GM19452 (cell line): ENCODE data around the gene WBP1L.
"Not testable (repeated sequence)": the region's sequence is repeated elsewhere in the genome, so short reads cannot be mapped to it uniquely, and the experiment has no call there.

Source experiments
- ATAC-seq: cut with Tn5 transposase; IDR thresholded peaks from one replicate; pipeline ENCODE4 v1.9.1; 2021; ENCODE audit not compliant: unreplicated experiment

The WBP1L gene

GRCh38 chr10:102758240-102758932, 14.6 kb downstream of the WBP1L start:
- no peak for ATAC-seq

DNA sequence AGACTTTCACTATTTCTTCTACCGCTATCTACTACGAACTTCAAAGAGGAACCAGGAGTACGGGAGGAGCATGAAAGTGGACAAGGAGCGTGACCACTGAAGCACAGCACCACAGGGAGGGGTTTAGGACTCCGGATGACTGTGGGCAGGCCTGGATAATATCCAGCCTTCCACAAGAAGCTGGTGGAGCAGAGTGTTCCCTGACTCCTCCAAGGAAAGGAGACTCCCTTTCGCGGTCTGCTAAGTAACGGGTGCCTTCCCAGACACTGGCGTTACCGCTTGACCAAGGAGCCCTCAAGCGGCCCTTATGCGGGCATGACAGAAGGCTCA, 15.2 kb downstream of the WBP1L start:
- not testable (repeated sequence) for ATAC-seq

DNA sequence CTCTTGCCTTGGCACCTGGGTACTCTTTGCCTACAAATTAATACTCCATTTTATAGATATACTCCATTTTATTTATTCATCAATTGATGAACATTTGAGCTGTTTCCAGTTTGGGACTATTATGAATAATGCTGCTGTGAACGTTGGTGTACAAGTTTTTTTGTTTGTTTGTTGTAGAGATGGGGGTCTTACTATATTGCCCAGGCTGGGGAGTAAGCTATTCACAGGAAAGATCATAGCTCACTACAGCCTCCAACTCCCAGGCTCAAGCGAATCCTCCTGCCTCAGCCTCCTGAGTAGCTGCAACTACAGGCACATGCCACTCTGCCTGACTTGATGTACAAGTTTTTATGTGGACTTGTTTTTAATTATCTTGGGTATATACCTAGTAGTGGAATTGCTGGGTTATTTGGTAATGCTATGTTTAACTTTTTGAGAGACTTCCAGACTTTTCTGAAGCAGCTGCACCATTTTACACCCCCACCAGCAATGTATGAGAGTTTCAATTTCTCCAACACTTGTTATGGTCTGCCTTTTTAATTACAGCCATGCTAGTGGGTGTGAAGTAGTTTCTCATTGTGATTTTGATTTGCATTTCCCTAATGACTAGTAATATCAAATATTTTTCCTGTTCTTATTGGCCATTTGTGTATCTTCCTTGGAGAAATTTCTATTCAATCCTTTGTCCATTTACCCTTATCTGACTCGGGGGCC, 15.9 kb downstream of the WBP1L start:
- ATAC-seq: no peak

DNA sequence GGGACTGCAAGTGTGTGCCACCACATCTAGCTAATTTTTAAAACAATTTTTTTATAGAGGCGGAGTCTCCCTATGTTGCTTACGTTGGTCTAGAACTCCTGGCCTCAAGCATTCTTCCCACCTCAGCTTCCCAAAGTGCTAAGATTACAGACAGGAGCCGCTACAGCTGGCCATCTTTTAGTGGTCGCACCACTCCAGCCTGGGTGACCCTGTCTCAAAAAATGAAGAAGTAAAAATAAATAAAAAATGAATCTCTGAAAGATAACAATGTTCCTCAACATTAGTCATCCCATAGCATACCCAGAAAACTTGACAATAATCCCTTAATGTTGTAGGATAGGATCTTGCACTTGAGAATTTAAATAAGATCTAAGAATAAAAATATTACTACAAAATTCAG, 18.2 kb downstream of the WBP1L start:
- no peak for ATAC-seq

GRCh38 chr10:102762401-102763015, 18.8 kb downstream of the WBP1L start:
- ATAC-seq: no peak

GRCh38 chr10:102763037-102763607, 19.4 kb downstream of the WBP1L start:
- no peak for ATAC-seq

GRCh38 chr10:102764470-102765161, 20.9 kb downstream of the WBP1L start:
- ATAC-seq: no peak

- no peak for ATAC-seq
Observed at GRCh38 chr10:102765336-102765735, 21.6 kb downstream of the WBP1L start.

GRCh38 chr10:102767428-102768160, 23.8 kb downstream of the WBP1L start:
- no peak for ATAC-seq

GRCh38 chr10:102769375-102770107, 25.8 kb downstream of the WBP1L start:
- no peak for ATAC-seq

DNA sequence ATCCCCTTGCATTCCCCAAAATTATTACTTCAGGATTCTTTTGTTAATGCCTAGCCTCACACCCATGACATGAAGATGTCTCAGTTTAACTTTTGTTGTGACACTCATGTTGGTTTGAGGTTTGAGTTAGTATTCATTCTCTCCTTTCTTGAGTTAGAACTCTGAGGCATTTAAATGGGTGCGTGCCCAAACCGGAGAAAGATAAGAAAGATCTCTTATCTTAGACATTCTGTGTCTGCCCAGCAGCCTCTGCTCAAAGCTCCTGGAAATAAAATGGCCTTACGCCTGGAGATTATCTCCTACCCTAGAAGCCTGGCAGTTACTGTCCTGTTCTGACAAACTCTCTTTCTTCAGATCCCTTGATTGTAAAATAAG, 26.3 kb downstream of the WBP1L start:
- no peak for ATAC-seq

DNA sequence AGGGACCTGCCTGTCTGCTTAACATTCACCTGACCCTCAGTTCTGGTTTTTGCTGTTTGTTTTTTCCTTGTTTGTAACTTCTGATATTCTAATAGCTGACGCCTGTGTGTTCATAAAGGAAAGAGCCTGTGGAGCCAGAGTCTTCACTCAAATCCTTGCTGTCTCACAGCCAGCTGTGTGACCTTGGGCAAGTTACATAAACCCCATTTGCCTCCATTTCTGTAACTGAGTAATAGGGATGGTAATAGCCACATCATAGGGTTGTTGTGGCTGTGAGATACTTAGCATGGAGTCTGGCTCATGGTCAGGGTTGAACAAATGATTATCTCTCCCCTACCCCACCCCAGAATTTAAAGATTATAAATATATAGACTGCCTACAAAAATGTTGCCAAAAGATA, 27.0 kb downstream of the WBP1L start:
- ATAC-seq: no peak

DNA sequence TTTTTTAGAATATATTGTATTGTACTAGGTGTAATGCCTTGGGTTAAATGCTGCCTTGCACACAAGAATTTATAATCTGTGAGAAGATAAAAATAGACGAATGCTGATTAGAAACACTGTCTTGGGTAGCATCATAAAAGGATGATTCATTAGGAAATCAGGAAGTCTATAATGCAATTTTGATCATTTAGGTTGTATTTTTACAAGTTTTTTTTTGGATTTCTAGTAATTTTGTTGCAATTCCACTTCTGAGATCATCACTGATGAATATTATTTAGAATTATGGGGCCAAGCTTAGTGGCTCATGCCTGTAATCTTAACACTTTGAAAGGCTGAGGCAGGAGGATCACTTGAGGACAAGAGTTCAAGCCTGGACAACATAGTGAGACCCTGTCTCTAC, 29.6 kb downstream of the WBP1L start:
- ATAC-seq: no peak

DNA sequence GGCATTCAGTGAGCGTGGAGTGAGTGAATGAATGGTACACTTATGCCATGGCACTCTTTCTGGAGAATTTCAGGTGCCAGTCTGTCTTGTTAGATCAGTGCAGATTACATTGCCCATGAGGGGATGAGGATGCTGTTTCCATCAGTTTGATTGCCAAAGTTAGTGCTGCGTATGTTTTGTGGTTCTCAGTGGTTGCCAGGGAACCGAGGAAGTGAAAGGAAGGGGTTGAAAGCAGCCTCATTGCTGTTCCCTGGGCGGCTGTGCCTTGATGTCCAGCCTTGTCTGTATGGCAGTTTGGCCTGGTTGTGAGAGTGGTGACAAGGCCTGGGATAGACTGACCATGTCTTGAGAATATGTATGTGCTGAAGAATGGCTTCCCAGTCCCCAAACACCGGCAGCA, 30.2 kb downstream of the WBP1L start:
- no peak for ATAC-seq

GRCh38 chr10:102775201-102775934, 31.6 kb downstream of the WBP1L start:
- ATAC-seq: no peak

DNA sequence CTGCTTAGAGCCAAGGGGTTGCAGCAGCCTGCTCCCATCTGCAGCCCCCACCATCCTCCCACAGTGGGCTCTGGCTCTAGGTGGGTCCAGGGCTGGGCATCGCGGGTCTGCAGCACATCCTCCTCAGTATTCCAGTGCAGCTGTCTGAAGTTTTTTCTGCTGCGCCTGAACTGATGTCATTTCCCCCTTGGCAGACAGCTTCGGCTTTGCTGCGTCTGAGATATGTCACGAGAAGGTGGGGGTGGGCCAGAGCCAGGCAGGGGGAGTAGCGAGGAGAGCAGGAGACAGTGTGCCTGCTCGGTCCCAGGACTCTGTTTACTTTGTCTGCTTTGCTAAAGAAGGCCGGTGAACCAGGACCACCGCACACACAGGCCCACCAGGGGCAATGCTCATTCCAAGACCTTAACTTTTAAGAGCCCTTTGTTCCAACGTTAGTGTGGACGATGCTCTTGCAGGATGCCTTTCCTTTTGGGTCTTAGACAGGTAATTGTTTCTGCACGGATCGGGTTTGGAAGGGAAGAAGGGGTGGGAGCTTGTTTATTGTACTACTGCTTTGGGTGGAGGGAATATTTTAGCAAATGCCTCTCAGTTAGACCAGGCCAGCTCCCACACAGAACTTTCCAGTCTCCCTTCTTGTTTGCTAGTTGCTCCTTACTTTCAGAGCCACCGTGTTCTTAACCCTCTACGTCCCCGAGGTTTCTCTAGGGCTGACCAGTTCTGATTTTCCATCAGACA, 32.4 kb downstream of the WBP1L start:
- no peak for ATAC-seq

DNA sequence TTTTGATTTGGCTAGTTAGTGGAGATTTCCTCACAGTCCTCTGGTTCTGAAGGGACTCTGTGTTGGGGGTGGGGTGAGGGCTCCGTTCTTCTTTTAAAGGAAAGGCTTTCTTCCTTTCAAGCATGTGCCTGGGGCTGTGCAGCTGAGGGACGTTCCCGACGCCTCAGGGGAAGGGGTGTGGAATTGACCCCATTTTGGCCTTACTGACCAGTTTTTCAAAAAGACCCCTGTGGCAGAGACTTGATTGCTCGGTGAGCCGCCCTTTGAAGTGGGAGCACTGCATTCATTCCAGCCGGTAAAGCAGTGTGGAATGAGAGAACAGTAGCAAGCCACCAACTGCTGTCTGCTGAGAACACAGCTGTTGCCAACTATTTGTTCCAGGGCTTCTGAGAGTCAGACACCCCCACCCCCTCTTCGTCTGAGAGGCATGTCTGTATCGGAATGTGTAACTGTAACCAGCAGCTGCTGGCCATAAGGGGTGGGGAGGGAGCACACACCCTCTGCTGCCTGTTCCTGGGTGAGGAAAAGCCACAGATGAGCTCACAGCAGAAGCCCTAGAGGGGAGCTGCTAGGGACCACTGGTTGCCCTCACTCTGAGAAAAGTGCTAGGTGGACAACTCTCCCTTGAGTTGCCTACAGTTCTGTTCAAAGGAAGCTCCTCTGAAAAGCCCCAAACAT, 33.2 kb downstream of the WBP1L start:
- ATAC-seq: no peak

DNA sequence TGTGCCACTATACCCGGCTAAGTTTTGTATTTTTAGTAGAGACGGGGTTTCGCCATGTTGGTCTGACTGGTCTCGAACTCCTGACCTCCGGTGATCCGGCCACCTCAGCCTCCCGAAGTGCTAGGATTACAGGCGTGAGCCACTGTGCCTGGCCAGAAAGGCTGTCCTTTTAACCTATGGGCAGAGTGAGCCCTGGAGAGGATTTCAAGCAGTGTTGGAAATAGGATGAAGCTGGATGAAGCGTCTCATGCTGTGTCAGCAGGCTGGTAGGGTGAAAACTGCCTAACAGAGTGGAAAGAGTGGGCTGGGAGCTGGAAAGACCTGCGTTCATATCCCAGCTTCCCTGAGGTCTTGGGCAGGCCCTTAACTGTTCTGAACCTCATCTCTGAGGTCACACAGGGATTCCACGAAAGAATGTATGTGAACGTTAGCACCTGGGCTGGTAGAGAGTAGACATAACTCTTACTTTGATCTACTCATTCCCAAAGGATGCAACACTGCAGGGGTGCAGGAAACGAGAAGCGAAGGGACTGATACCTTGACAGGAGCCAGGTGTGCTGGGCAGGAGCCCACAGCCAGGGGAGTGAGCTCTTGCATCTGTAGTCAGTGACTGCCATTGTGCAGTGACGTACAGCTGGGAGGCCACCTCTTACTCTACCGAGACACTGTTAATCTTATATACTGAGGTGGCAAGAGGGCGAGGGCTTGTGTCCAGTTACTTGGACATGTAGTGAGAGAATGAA, 34.1 kb downstream of the WBP1L start:
- no peak for ATAC-seq
